ENCODE data around the gene PPP4R2. TPM values are rescaled to one million over a fixed set of nuclear protein-coding genes. Genes with fewer than 3 reads are reported as not detected.

The PPP4R2 gene
- total and polyA plus RNA-seq, 2 of the 4 experiments (the other 2 are of a cell fraction), result 13.5 to 31.4 TPM

- no peak overlapping the region for H3K9ac ChIP-seq (ENCODE audit: low read depth, low read length)
- no peak for DNase-seq
- no peak overlapping the region for H4K91ac ChIP-seq (ENCODE audit: insufficient read depth, low read depth, low read length)
- H3K9me3 ChIP-seq (ENCODE audit: control insufficient read depth, insufficient read depth, low read length), result no peaks in the 10 kb centered on the region
- no peaks in the 10 kb centered on the region for H3K27me3 ChIP-seq (ENCODE audit: control insufficient read depth, insufficient read depth, low read length)
- ChIA-PET POLR2A (ENCODE audit: unreplicated experiment) (no interaction called here), CTCF (interaction anchor here (0.6 kb wide), 1 partner anchor 18 kb away, joined by 7 read pairs; no protein-coding TSS in a partner anchor)
- no peaks in the 10 kb centered on the region; the same call in 1 of the 2 replicates for H3K4me1 ChIP-seq (ENCODE audit: control insufficient read depth, insufficient read depth, low read length)
- H3K36me3 ChIP-seq (ENCODE audit: control insufficient read depth, insufficient read depth, low read length), result peaks cover 12% of the 10 kb centered on the region
- no peak overlapping the region for H2AFZ ChIP-seq (replicated peaks; ENCODE audit: low read length, poor library complexity)
- H2BK15ac ChIP-seq (ENCODE audit: low read depth, low read length), result no peak overlapping the region
- no peaks in the 10 kb centered on the region for H4K20me1 ChIP-seq (ENCODE audit: insufficient read depth, low read length)
- TF ChIP-seq BHLHE40 (IDR thresholded peaks at IDR 0.05; ENCODE audit: low read depth, low read length) (no peak), MXI1 (IDR thresholded peaks at IDR 0.05; ENCODE audit: borderline replicate concordance, low read depth, low read length) (no peak), ELK1 (IDR thresholded peaks at IDR 0.05; ENCODE audit: borderline replicate concordance, low read depth, low read length) (no peak), MAFK (IDR thresholded peaks at IDR 0.05; ENCODE audit: low read depth, low read length) (no peak), CHD1 (IDR thresholded peaks at IDR 0.05; ENCODE audit: low read depth, low read length) (no peak), FOS (IDR thresholded peaks at IDR 0.05; ENCODE audit: low read depth, low read length) (no peak), RAD21 (IDR thresholded peaks at IDR 0.05; ENCODE audit: low read length) (no peak)
- no peaks in the 10 kb centered on the region for H3K9me1 ChIP-seq (ENCODE audit: insufficient read depth, low read length)
- no peak overlapping the region for H4K8ac ChIP-seq (ENCODE audit: low read depth in 2 of 2, low read length in 2 of 2)
- in situ Hi-C loops (cut with MboI; ENCODE audit: low sequenced_read_pairs), result no loop called here
- H3K14ac ChIP-seq (replicated peaks; ENCODE audit: low read depth, low read length), result no peak overlapping the region
- no peak overlapping the region for H3K4me2 ChIP-seq (ENCODE audit: low read depth, low read length)
- intact Hi-C loops (cut with micrococcal nuclease), result no loop called here
- no peak for ATAC-seq (ENCODE audit: low read depth)
- no peaks in the 10 kb centered on the region for H3K79me1 ChIP-seq (ENCODE audit: low read depth in 1 of 2, low read length in 2 of 2)
- H2BK5ac ChIP-seq (ENCODE audit: low read depth, low read length, poor library complexity, severe bottlenecking), result no peak overlapping the region
- no peak overlapping the region for H3K18ac ChIP-seq (ENCODE audit: low read depth, low read length)
- H3K56ac ChIP-seq (ENCODE audit: extremely low read depth, insufficient read depth, low read length), result no peak overlapping the region
- no peak overlapping the region for H3K4ac ChIP-seq (ENCODE audit: low read depth, low read length)
- no peak overlapping the region for H2BK20ac ChIP-seq (ENCODE audit: low read depth, low read length)
- no TSS peak for BruUV-seq (replicated peaks)
- H2AK9ac ChIP-seq (replicated peaks; ENCODE audit: low read depth, low read length, poor library complexity), result no peak overlapping the region
- H3K4me3 ChIP-seq (ENCODE audit: insufficient read depth, low read depth, low read length), result no peak overlapping the region
- dilution Hi-C loops (cut with HindIII; ENCODE audit: low sequenced_read_pairs, unreplicated experiment), result no loop called here
- no peak overlapping the region for H2AK5ac ChIP-seq (ENCODE audit: low read depth, low read length)
- no CpG with 5 or more reads among the region's 3 CpGs for WGBS, 2 experiments (ENCODE audit: extremely low coverage in 2 of 2, insufficient read length in 1 of 2)
- no peak overlapping the region for H2BK120ac ChIP-seq (ENCODE audit: low read depth, low read length)
- no peak overlapping the region for H4K5ac ChIP-seq (ENCODE audit: low read depth, low read length)
- no peak overlapping the region for H3K27ac ChIP-seq (ENCODE audit: insufficient read depth, low read length)
- H3K23ac ChIP-seq (ENCODE audit: low read depth, low read length), result no peak overlapping the region
These were observed 23.9 kb upstream of the PPP4R2 start for GRCh38 chr3:72972706-72973030.
